ENCODE results near the gene GOLGA3.

The GOLGA3 gene

DNA sequence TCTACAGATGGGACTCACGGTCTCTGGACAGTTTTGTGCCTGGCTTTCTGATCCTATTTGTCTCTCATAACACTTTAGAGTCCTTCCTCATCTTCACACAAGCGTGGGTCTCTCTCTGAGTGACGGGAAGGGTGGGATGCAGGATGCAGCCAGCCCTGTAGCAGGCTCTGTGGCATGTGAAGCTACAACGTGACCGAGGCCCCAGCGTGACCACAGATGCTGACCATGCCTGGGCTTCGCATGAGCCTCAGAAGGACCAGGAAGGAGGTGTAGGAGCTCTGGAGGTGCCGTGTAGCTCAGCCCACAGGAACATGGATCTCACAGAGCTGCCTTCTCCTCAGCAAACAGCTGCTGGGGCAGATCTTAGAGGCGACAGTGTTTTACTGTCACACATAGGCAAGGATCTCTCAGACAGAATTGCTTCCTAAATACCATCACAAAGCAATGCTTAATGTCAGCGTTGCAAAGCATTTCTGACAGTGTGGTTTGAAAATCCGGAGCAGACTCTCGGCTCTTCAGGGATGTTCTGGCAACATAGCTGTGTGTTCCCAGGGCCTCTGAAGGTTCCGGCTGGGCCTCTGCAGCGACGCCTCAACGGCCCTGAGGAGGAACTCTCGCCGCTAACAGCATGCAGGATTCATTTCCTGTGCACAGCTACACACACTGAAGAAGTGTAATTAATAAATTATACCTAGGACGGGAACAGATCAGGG, 88.9 kb downstream of the GOLGA3 start:
- no peak for TF ChIP-seq EZH2phosphoT487 (IDR thresholded peaks at IDR 0.05; ENCODE audit: borderline replicate concordance)
- TF ChIP-seq, protein P1, sequence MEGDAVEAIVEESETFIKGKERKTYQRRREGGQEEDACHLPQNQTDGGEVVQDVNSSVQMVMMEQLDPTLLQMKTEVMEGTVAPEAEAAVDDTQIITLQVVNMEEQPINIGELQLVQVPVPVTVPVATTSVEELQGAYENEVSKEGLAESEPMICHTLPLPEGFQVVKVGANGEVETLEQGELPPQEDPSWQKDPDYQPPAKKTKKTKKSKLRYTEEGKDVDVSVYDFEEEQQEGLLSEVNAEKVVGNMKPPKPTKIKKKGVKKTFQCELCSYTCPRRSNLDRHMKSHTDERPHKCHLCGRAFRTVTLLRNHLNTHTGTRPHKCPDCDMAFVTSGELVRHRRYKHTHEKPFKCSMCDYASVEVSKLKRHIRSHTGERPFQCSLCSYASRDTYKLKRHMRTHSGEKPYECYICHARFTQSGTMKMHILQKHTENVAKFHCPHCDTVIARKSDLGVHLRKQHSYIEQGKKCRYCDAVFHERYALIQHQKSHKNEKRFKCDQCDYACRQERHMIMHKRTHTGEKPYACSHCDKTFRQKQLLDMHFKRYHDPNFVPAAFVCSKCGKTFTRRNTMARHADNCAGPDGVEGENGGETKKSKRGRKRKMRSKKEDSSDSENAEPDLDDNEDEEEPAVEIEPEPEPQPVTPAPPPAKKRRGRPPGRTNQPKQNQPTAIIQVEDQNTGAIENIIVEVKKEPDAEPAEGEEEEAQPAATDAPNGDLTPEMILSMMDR (conservative IDR thresholded peaks at IDR 0.05; ENCODE audit: low read length), result no peak
- no peaks in the 10 kb centered on the region for H3K9me3 ChIP-seq (ENCODE audit: insufficient read depth, low read depth, low read length)
- H3K4me2 ChIP-seq (ENCODE audit: low read depth, low read length, poor library complexity, severe bottlenecking), result no peak overlapping the region
- H3F3A ChIP-seq (ENCODE audit: low read depth), result no peaks in the 10 kb centered on the region
- peaks cover 25% of the 10 kb centered on the region for H3K79me2 ChIP-seq (ENCODE audit: insufficient read depth, low read length)
- H3K27me3 ChIP-seq (ENCODE audit: insufficient read depth, low read length, poor library complexity, severe bottlenecking), result no peaks in the 10 kb centered on the region
- H2AFZ ChIP-seq (ENCODE audit: low read length), result no peak overlapping the region
- H4K20me1 ChIP-seq (ENCODE audit: insufficient read depth, low read length, poor library complexity, severe bottlenecking), result peaks cover 3% of the 10 kb centered on the region
- H3K9me2 ChIP-seq (replicated peaks; ENCODE audit: low read depth, low read length), result no peaks in the 10 kb centered on the region
- no peak overlapping the region for H3K9ac ChIP-seq (ENCODE audit: low read depth, low read length, poor library complexity, severe bottlenecking)
- peaks cover 90% of the 10 kb centered on the region; the same call in 1 of the 2 replicates for H3K36me3 ChIP-seq (ENCODE audit: insufficient read depth, low read length)
- H3K4me1 ChIP-seq (ENCODE audit: insufficient read depth, low read length, poor library complexity, severe bottlenecking), result no peaks in the 10 kb centered on the region
- H3K4me3 ChIP-seq (ENCODE audit: low read length, poor library complexity, severe bottlenecking), result no peak overlapping the region

GRCh38 chr12:132736913-132737312, 91.8 kb downstream of the GOLGA3 start:
- Histone ChIP-seq H3K4me1 (ENCODE audit: insufficient read depth, low read length, poor library complexity, severe bottlenecking) (no peaks in the 10 kb centered on the region), H3K79me2 (ENCODE audit: insufficient read depth, low read length) (peaks cover 3% of the 10 kb centered on the region; the same call in 1 of the 2 replicates), H3K27me3 (ENCODE audit: insufficient read depth, low read length, poor library complexity, severe bottlenecking) (no peaks in the 10 kb centered on the region), H3K36me3 (ENCODE audit: insufficient read depth, low read length) (peaks cover 93% of the 10 kb centered on the region; the same call in 1 of the 2 replicates), H3K4me3 (ENCODE audit: low read length, poor library complexity, severe bottlenecking) (no peak overlapping the region), H3F3A (ENCODE audit: low read depth) (no peaks in the 10 kb centered on the region), H3K9ac (ENCODE audit: low read depth, low read length, poor library complexity, severe bottlenecking) (no peak overlapping the region), H4K20me1 (ENCODE audit: insufficient read depth, low read length, poor library complexity, severe bottlenecking) (no peaks in the 10 kb centered on the region), H3K9me3 (ENCODE audit: insufficient read depth, low read depth, low read length) (no peaks in the 10 kb centered on the region), H3K9me2 (replicated peaks; ENCODE audit: low read depth, low read length) (no peaks in the 10 kb centered on the region), H2AFZ (ENCODE audit: low read length) (no peak overlapping the region), H3K4me2 (ENCODE audit: low read depth, low read length, poor library complexity, severe bottlenecking) (no peak overlapping the region)
- TF ChIP-seq, protein P1 (conservative IDR thresholded peaks at IDR 0.05; ENCODE audit: low read length), result no peak
- no peak for TF ChIP-seq EZH2phosphoT487 (IDR thresholded peaks at IDR 0.05; ENCODE audit: borderline replicate concordance)

DNA sequence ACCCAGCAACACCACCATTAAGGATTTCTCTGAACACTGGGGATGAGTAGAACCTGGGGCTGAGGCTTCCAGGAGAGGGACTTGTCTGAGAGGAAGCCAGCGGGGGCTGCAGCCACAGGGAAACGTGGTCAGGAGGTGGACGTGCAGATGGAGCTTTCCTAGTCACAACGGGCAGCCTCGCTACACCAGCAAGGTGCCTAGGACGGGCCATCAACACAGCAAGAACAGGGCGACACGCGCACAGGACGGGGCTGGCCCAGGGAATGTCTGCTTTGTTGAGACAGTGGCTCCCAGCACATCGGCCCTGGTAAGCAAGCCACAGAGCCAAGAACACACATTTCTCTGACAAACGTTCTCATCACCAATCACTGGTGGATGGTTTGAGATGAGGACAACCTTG, 92.3 kb downstream of the GOLGA3 start:
- H3K9me3 ChIP-seq (ENCODE audit: insufficient read depth, low read depth, low read length), result no peaks in the 10 kb centered on the region
- H3K4me1 ChIP-seq (ENCODE audit: insufficient read depth, low read length, poor library complexity, severe bottlenecking), result no peaks in the 10 kb centered on the region
- no peaks in the 10 kb centered on the region for H3K27me3 ChIP-seq (ENCODE audit: insufficient read depth, low read length, poor library complexity, severe bottlenecking)
- no peak overlapping the region for H3K9ac ChIP-seq (ENCODE audit: low read depth, low read length, poor library complexity, severe bottlenecking)
- no peak overlapping the region for H3K4me3 ChIP-seq (ENCODE audit: low read length, poor library complexity, severe bottlenecking)
- no peaks in the 10 kb centered on the region; the same call in 1 of the 2 replicates for H3F3A ChIP-seq (ENCODE audit: low read depth)
- H3K79me2 ChIP-seq (ENCODE audit: insufficient read depth, low read length), result peaks cover 3% of the 10 kb centered on the region; the same call in 1 of the 2 replicates
- no peaks in the 10 kb centered on the region for H4K20me1 ChIP-seq (ENCODE audit: insufficient read depth, low read length, poor library complexity, severe bottlenecking)
- H3K9me2 ChIP-seq (replicated peaks; ENCODE audit: low read depth, low read length), result no peaks in the 10 kb centered on the region
- peaks cover 93% of the 10 kb centered on the region; the same call in 1 of the 2 replicates for H3K36me3 ChIP-seq (ENCODE audit: insufficient read depth, low read length)
- no peak overlapping the region for H2AFZ ChIP-seq (ENCODE audit: low read length)
- H3K4me2 ChIP-seq (ENCODE audit: low read depth, low read length, poor library complexity, severe bottlenecking), result no peak overlapping the region
- TF ChIP-seq, protein P1 (conservative IDR thresholded peaks at IDR 0.05; ENCODE audit: low read length), result no peak
- TF ChIP-seq EZH2phosphoT487 (IDR thresholded peaks at IDR 0.05; ENCODE audit: borderline replicate concordance), result no peak

Measured in Loucy (cell line).